ENCODE measurements around the gene ATP13A4. TPM values are rescaled to one million over a fixed set of nuclear protein-coding genes. Genes with fewer than 3 reads are reported as not detected.
"Not testable (repeated sequence)": the region's sequence is repeated elsewhere in the genome, so short reads cannot be mapped to it uniquely, and the experiment has no call there.

The ATP13A4 gene
- total RNA-seq, 1 experiment from 2014 or later, result 0.23 TPM

GRCh38 chr3:193559100-193559499 is 4.4 kb upstream of the ATP13A4 start:
- DNase-seq (ENCODE audit: low spot score), result no peak

- peak; percentile 47 for DNase-seq (ENCODE audit: low spot score)
Observed at GRCh38 chr3:193556841-193557240, 2.1 kb upstream of the ATP13A4 start.

GRCh38 chr3:193553586-193553985 is 1.1 kb downstream of the ATP13A4 start:
- no peak for DNase-seq (ENCODE audit: low spot score)

- DNase-seq (ENCODE audit: low spot score), result no peak
Observed at GRCh38 chr3:193552923-193553322, 1.8 kb downstream of the ATP13A4 start.

- DNase-seq (ENCODE audit: low spot score), result no peak
Observed at GRCh38 chr3:193548406-193548805, 6.3 kb downstream of the ATP13A4 start.

GRCh38 chr3:193546129-193546528 is 8.6 kb downstream of the ATP13A4 start:
- no peak for DNase-seq (ENCODE audit: low spot score)

- DNase-seq (ENCODE audit: low spot score), result no peak
Observed at GRCh38 chr3:193545304-193545703, 9.4 kb downstream of the ATP13A4 start.

- no peak for DNase-seq (ENCODE audit: low spot score)
Observed at GRCh38 chr3:193544289-193544688, 10.4 kb downstream of the ATP13A4 start.

GRCh38 chr3:193530231-193531165 is 24.2 kb downstream of the ATP13A4 start:
- DNase-seq (ENCODE audit: low spot score), result no peak

- DNase-seq (ENCODE audit: low spot score), result not testable (repeated sequence)
Observed at GRCh38 chr3:193526085-193526484, 28.6 kb downstream of the ATP13A4 start.

GRCh38 chr3:193522473-193522872 is 32.2 kb downstream of the ATP13A4 start:
- no peak for DNase-seq (ENCODE audit: low spot score)

- no peak for DNase-seq (ENCODE audit: low spot score)
Observed at GRCh38 chr3:193520738-193521137, 34.0 kb downstream of the ATP13A4 start.

GRCh38 chr3:193515966-193516365 is 38.7 kb downstream of the ATP13A4 start:
- no peak for DNase-seq (ENCODE audit: low spot score)

- no peak for DNase-seq (ENCODE audit: low spot score)
Observed at GRCh38 chr3:193510154-193510553, 44.5 kb downstream of the ATP13A4 start.

GRCh38 chr3:193509103-193509965 is 45.4 kb downstream of the ATP13A4 start:
- no peak for DNase-seq (ENCODE audit: low spot score)

- no peak for DNase-seq (ENCODE audit: low spot score)
Observed at GRCh38 chr3:193508108-193508507, 46.6 kb downstream of the ATP13A4 start.

- no peak for DNase-seq (ENCODE audit: low spot score)
Observed at GRCh38 chr3:193507566-193507965, 47.1 kb downstream of the ATP13A4 start.

- no peak for DNase-seq (ENCODE audit: low spot score)
Observed at GRCh38 chr3:193506921-193507320, 47.8 kb downstream of the ATP13A4 start.

- no peak for DNase-seq (ENCODE audit: low spot score)
Observed at GRCh38 chr3:193502871-193503270, 51.8 kb downstream of the ATP13A4 start.

- DNase-seq (ENCODE audit: low spot score), result no peak
Observed at GRCh38 chr3:193499801-193500485, 54.8 kb downstream of the ATP13A4 start.

GRCh38 chr3:193499136-193499770 is 55.4 kb downstream of the ATP13A4 start:
- DNase-seq (ENCODE audit: low spot score), result no peak
